Ecto neural progenitor cell (in vitro differentiated cells): ENCODE data around the gene CYP2E1.
"Not testable (repeated sequence)": the region's sequence is repeated elsewhere in the genome, so short reads cannot be mapped to it uniquely, and the experiment has no call there.

Experiments
- DNase-seq: peaks from one replicate; pipeline ENCODE4 v3.0.0-alpha.2; 2018; ENCODE audit warnings: low spot score

Gene CYP2E1

DNA sequence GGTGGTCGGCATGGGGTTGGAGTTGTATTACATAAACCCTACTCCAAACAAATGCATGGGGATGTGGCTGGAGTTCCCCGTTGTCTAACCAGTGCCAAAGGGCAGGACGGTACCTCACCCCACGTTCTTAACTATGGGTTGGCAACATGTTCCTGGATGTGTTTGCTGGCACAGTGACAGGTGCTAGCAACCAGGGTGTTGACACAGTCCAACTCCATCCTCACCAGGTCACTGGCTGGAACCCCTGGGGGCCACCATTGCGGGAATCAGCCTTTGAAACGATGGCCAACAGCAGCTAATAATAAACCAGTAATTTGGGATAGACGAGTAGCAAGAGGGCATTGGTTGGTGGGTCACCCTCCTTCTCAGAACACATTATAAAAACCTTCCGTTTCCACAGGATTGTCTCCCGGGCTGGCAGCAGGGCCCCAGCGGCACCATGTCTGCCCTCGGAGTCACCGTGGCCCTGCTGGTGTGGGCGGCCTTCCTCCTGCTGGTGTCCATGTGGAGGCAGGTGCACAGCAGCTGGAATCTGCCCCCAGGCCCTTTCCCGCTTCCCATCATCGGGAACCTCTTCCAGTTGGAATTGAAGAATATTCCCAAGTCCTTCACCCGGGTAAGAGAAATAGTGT lies at the start of gene CYP2E1:
TSS of gene CYP2E1 (plus strand) at position 407 of the 632 bp plus-strand sequence. CDS start at position 440, 33 bp downstream.
- no peak for DNase-seq

GRCh38 chr10:133481086-133481643 lies 46.0 kb upstream of the CYP2E1 start:
- DNase-seq: no peak

DNA sequence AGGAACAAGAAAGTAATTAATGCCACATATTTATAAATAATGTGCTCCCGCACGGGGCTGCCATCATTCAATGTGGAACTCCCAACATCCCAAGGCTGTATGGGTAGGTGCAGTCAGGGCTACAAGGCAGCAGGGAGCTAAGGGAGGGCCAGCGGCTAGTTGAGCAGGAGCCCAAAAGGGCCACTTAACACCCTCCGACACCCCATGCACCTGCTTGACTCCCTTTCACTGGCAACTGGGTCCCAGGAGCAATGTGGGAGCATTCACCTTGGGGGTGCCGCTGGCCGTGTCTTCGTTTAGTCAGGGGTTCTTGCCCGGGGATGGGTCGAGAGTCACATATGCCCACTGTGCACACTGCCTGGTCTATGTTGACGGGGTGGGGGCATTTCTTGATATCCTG lies 45.5 kb upstream of the CYP2E1 start:
- DNase-seq: no peak

- no peak for DNase-seq
Observed at GRCh38 chr10:133484818-133485217, 42.3 kb upstream of the CYP2E1 start.

DNA sequence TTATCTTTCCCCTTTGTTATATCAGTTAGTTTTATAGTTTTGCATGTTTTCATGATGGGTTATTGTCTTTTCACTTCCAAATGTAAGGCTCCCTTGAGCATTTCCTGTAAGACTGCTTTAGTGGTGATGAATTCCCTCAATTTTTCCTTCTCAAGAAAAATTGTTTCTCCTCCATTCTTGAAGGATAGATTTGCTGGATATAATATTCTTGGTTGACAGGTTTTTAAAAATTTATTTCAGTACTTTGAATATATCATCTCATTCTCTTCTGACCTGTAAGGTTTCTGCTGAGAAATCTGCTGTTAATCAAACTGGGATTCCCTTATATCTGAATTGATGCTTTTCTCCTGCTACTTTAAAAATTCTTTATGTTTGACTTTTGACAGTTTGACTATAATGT lies 40.1 kb upstream of the CYP2E1 start:
- no peak for DNase-seq

GRCh38 chr10:133488354-133488753 lies 38.8 kb upstream of the CYP2E1 start:
- no peak for DNase-seq

DNA sequence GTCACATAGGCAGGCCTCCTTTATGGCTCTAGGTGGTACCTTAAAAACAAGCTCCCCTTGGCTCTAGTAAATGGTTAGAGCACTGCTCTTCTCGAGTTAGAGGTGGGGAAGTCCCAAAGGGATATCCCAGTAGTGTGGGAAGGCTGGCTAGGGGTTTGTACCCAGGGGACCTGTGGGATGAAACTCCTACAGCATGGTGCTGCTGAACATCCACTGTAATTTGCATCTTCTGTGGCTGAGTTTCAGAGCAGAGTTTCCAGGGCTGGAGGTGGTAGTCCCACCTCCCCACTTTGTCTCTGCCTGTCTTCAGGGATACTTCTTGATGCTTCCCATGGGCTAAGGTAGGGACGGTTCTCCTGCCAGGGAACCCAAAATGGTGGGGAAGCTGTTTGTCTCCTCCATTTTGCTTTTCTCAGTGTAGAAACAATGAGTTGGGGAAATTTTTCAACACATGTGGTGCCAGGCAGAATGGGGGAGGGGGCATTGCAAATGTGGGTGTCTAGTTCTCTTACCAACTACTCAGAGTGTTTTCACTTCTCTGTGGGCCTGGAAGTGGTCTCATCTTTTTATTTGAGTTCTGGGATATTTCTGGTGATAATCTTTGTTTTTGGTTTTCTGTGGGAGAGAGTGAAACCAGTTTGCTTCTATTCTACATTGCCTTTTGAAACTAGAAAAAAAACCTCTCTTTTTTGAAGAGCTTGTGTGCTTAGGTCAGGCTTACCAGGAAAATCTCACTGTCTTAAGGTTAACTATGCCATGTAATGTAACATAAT lies 37.2 kb upstream of the CYP2E1 start:
- no peak for DNase-seq

- DNase-seq: not testable (repeated sequence)
Observed at GRCh38 chr10:133493562-133493961, 33.6 kb upstream of the CYP2E1 start.

GRCh38 chr10:133497363-133497762 lies 29.8 kb upstream of the CYP2E1 start:
- DNase-seq: not testable (repeated sequence)

- DNase-seq: not testable (repeated sequence)
Observed at GRCh38 chr10:133499176-133499575, 28.0 kb upstream of the CYP2E1 start.

GRCh38 chr10:133500897-133501296 lies 26.3 kb upstream of the CYP2E1 start:
- DNase-seq: not testable (repeated sequence)

GRCh38 chr10:133509700-133510099 lies 17.5 kb upstream of the CYP2E1 start:
- no peak for DNase-seq

- no peak for DNase-seq
Observed at GRCh38 chr10:133511408-133511807, 15.8 kb upstream of the CYP2E1 start.

GRCh38 chr10:133511907-133512528 lies 15.1 kb upstream of the CYP2E1 start:
- no peak for DNase-seq

- no peak for DNase-seq
Observed at GRCh38 chr10:133515471-133515870, 11.7 kb upstream of the CYP2E1 start.

DNA sequence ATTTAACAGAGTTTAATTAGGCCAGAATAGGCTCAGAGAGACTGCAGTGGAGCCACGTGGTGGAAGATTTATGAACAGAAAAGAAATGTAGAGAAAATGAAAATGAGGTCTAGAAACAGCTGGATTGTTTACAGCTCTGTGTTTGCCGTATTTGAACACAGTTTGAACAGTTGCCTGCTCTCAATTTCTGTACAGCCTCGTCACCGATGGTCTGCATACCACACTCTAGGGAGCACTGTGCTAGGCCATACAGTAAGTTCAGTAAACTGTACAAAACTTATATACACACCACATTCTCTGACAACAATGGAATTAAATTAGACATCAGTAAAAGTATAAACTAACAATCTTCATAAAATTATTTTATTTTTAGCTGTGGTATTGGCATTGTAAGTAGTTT lies 11.1 kb upstream of the CYP2E1 start:
- no peak for DNase-seq

- not testable (repeated sequence) for DNase-seq
Observed at GRCh38 chr10:133518517-133518916, 8.6 kb upstream of the CYP2E1 start.

- no peak for DNase-seq
Observed at GRCh38 chr10:133520193-133520738, 6.9 kb upstream of the CYP2E1 start.

GRCh38 chr10:133523631-133524203 lies 3.4 kb upstream of the CYP2E1 start:
- DNase-seq: no peak

GRCh38 chr10:133525444-133525843 lies 1.7 kb upstream of the CYP2E1 start:
- DNase-seq: no peak

- DNase-seq: no peak
Observed at GRCh38 chr10:133527771-133528271, 658 bp downstream of the CYP2E1 start.

DNA sequence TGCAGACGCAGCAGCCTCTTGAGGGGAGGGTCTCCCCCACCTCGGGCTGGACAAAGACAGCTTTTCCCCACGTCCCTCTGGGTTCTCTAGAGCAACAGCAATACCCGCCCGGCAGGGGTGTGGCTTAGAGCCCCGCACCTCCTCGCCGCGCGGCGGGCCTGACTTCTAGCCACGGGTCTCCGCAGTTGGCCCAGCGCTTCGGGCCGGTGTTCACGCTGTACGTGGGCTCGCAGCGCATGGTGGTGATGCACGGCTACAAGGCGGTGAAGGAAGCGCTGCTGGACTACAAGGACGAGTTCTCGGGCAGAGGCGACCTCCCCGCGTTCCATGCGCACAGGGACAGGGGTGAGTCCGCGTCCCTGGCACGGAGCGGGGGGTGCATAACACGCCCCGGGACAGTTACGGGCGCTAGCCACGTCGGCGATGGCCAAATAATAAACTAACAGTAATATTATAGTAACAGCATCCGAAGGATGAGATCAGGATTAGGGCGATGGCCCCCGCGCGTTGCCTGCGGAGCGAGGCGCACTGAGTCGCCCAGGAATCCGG lies 1.2 kb downstream of the CYP2E1 start:
- no peak for DNase-seq
